GM19043 (cell line): ENCODE data around the gene PHLDA3.
"Not testable (repeated sequence)": the region's sequence is repeated elsewhere in the genome, so short reads cannot be mapped to it uniquely, and the experiment has no call there.

Source experiments
- ATAC-seq: cut with Tn5 transposase; IDR thresholded peaks from one replicate; pipeline ENCODE4 v1.9.1; 2021; ENCODE audit warnings: low read depth; ENCODE audit not compliant: unreplicated experiment

The PHLDA3 gene

DNA sequence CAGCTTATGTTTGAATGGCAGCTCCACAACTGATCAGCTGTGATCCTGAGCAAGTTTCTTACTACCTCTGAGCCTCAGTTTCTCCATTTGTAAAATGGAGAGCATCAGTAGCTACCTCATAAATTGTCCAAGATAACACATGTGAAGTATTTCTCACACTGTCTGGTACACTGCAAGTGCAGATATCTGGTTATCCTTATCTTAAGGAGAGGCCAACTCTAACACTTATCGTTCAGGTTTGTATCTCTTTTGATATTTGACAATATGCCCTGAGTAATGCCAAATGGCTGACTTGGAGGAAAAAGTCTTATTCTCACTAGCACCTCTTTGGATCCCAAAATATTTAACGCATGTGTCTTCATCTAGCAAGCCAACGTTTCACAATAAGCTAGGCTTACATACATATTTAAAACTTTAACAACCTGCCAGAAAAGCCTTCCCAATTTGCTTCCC lies 35.2 kb upstream of the PHLDA3 start:
- no peak for ATAC-seq

DNA sequence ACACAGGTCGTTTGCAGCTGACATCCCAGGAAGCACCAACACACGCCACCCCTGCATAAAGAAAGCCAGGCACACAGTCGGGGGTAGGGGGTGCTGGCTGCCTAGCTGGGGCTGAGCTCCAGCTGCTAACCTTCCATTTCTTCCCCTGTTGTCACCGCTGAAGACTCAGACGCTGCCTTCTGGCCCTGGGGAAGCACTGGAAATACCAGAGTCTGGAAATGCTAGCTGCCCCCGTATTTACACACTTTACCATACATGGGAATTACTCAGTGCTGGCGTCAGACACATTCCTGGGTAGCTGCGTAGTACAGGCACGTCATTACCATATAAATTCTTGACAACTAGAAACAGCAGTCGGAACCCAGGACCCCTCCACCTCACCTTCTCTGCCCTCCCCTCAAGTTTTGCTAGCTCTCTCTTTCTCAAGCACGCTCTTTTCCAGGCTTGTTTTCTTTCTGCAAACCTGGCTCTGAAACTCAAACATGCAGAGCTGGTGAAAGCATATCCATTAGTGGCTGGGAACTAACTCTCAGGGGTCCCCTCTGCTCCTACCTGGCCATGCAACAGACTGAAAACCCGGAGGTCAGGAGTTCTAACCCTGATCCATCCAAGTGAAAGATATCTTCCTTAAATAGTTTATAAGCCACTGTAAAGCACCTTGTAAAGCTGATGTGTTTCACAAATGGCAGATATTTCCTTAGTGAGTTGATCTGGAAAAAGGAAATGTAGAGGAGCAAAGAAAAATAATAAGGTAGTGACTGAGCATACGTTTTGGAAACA lies 34.6 kb upstream of the PHLDA3 start:
- ATAC-seq: no peak

GRCh38 chr1:201502511-201502857 lies 33.5 kb upstream of the PHLDA3 start:
- ATAC-seq: no peak

- ATAC-seq: no peak
Observed at GRCh38 chr1:201501812-201502510, 33.0 kb upstream of the PHLDA3 start.

DNA sequence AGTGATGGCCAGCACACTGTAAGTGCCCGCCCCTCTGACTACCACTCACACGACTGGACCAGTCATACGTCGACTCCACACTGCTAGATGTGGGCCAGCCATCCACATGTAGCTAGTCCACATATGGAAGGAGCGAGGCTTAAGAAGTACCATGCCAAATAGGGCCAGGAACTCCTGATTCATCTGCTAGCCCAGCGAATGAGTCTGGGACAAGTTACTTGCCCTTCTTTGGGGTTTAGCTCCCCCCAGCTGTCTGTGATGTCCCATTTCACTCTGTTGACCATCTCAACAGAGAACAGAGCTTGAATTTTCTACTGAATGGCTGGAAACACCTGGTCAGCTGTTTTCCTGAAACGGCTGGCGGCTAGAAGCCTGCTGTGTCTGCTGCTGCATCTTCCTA lies 32.2 kb upstream of the PHLDA3 start:
- ATAC-seq: no peak

DNA sequence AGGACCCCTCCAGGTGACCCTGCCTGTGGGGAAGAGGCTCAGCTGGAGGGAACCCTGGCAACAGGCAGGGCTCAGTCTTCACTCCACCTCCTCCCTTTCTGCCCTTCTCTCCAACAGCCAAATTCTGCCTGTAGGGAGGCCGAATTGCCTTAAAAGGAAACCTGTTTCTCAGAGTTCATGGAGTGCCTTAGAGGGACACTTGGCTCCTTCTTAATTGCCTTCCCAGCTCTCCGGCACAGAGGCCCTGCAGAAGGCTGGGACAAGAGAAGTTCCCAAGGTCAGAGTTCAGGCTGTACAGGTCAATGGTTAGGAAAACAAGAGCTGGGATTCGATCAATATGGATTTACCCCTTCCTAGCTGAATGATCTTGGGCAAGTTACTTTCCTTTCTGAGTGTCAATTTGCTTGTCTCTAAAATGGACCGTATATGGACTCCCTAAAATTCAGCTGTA lies 31.7 kb upstream of the PHLDA3 start:
- ATAC-seq: no peak

DNA sequence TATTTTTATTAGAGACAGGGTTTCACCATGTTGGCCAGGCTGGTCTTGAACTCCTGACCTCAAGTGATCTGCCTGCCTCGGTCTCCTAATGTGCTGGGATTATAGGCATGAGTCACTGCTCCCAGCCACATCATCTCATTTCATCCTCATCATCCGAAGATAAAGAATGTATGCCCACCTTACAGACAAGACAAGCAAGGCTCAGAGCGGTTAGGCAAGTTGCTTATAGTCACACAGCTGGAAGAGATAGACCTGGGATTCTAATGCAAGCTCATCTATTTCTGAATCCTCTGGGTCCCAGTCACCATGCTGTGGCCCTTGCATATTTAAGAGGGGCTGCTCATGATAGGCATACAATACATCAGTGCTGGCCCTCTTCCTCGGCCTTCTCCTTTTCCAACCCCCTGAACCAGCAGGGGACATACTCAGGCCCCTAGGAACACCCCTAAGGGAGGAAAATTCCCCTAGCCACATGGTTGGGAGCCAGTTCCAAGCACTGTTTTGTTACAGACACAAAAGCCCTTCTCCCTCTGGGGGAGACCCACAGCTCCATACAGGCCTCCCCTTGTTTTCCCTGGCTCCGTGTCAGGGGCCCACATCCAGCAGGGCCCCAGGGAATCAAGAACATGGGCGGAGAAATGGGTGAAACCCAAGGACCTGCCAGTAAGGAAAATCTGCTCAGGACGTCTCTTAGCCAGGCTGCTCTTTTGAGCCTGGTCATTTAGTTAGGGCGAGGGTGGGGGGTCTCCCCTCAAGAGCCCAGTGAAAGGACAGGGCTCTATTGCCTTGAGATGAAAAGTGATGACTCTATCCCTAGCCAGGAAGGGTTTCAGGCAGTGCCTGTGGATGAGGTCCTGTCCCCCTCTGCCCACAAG lies 31.0 kb upstream of the PHLDA3 start:
- ATAC-seq: no peak

DNA sequence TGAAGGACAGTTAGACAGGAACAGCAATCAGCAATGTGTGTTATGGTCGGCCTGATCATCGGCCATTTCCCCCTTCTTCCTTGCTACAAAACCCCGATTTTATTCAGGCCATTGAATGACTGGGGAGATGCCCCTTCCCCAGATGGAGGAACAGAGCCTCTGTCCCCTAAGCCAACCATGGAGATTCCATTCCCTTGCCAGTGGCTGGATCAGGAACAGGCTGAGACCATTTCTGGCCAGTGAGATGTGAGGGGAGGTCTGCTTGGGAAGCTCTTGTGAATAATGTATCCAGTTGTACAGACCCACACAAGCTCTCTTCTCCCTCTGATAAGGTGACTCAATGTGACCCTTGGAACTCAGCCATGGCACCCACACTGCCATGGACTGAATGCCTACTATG lies 30.2 kb upstream of the PHLDA3 start:
- no peak for ATAC-seq

DNA sequence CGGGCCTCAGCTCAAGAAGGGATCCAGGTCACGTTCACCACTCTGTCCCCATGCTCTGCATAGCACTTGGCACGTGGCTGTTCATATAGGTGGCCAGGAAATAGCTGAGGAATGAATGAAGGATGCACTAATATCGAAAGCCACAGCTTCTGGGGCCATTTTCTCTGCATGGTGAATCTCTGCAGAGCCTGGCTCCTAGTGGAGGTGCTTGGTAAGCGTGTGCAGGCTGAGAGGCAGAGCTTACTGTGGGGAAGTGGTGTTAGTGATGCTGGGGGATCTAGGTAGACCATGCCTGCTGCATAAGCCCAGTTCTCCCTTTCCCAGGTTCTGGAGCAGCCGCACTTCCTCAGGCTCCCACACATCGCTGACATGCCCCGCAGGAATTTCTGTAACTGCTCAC lies 29.6 kb upstream of the PHLDA3 start:
- ATAC-seq: no peak

GRCh38 chr1:201497935-201498509 lies 29.0 kb upstream of the PHLDA3 start:
- no peak for ATAC-seq

DNA sequence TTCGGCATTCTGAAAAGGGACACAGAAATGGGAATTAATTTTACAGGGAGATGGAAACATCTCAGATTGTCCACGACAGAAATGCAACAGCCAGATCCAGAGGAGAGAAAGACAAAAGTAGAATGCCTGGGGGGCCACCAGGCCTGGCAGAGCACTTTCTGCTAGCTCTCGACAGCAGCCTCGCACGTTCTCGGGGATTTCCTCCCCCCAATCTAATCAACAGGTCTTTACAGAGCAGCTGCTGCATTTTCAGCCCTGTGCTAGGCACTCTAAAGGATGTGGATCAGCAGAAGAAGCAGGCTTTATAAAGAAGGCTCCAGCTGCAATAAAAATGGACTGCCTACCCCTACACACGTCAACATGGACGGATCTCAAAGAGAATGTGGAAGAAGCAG lies 27.3 kb upstream of the PHLDA3 start:
- ATAC-seq: no peak

DNA sequence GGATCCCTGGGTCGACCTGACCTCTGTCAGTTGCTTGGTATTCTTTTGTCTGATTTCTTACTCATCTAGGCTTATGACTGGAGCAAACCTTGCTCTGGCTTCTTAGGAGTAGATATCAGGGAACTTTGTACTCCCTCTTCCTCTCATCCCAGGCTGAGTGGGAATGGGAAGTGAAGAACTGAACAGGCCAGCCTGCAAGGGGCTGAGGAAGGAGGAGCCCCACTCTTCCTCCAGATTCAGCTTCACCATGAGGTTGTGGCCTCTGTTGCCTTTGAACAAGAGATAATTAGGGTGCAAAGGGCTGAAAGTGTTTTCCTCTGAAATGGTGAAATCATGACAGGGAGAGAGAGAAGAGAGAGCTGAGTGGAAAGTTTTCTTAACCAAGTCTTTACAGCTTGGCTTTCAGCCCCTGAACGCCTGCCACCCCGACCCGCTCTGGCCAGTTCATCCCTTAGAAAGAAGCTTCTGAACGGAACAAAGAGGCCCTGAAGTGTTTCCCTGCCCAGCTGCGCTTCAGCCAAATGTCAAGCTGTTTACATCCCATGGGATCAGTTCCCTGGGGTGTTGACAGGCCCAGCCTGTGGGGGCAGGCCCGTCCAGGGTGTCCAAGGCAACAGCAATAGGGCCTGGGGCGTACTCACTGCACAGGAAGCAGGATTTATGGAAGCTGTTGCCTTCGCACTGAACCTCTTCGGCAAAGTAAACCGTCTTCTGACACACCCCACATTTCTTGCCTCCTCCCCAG lies 26.7 kb upstream of the PHLDA3 start:
- ATAC-seq: no peak

DNA sequence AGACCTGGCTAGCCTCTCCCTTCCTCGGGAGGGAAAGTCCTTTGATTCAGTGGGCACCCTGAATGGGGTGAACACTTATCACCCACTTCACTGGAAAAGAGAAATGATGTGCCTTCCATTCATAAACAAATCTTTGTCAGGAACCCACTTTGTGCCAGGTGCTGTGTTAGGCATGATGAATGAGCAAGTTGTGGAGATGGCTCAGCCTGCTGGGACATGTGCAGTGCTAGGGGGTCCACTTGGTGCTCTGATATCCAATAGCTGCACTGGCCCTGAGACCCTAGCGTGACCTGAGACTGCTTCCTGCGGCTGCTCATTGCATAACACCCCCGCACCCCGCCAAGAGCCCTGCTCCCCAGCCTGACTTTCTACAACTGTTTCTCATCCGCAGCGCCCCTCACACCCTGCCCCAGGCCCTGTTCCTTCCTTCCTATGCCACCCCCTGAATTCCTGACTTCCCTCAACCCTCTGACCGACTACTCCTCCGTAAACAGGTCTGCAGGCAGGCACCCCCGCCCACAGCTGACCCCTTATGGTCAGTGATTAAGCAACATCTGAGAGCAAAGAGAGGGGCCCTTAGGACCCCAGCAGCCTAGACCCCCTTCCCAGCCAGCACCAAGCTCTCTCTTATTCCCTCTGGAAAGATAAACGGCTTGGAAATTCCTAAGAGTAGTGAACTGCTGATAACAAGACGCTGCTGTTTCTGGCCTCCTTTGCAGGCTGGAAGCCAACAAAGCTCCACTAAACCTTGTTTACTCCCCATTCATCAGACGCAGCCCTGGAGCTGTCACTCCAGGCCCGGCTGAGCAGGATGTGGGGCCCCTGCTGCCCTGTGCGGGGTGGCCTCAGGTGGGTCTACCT lies 25.0 kb upstream of the PHLDA3 start:
- no peak for ATAC-seq

GRCh38 chr1:201493026-201493656 lies 24.2 kb upstream of the PHLDA3 start:
- ATAC-seq: not testable (repeated sequence)

DNA sequence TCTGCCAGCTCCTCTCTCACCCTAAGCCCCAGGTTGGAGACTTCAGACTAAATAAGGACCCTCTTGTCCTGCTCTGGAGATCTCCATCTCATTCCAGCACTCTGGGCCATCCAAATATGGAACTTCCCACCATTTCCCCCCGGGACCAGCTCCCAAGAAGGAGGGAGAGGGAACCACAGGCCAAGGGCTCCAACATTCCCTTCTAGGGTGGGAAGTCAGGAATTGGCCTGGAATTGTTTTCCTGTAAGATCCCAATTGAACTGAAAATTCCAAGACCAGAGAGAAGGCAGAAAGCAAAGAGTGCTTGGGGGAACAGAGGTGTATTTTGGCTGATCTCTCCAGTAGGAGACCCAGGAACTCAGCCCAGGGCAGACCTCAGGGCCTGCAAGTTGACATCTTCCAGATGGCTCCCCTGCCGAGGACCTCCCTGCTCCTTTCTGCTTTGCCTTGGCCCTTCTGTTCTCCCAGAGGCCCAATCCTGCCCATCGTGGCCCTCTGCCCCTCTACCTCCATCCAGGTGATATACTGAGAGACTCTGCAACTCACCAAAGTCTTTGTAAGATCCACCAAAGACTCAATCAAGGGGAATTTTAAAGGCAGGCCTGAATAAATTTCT lies 23.0 kb upstream of the PHLDA3 start:
- ATAC-seq: no peak

DNA sequence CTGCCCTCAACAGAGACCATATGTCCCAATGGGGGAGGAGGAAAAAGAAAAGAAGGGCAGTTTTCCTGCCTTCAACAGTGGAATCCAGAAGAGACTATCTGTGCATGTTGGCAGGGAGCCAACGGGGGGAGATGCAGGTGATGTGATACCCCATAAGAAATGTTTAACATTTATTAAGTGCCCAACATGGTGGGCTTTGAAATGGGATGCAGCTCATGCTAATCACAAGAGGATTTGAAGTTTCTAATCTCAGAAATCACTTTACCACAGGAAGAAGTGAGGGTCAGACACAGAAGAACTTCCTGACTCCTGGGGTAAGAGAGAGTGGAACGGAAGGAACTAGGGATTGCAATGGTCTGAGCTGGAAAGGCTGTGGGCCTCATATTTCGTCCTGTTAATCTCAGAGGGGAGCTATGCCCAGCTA lies 21.7 kb upstream of the PHLDA3 start:
- no peak for ATAC-seq

- ATAC-seq: no peak
Observed at GRCh38 chr1:201489643-201490261, 20.8 kb upstream of the PHLDA3 start.
